CD14-positive monocyte (primary cell): ENCODE data around the gene PLA2G2F. TPM values are rescaled to one million over a fixed set of nuclear protein-coding genes. Genes with fewer than 3 reads are reported as not detected.
A peak's percentile ranks its signal among the peaks of the same experiment; 100 is the strongest.

Source experiments
- DNase-seq, 3 donors: peaks; one replicate each; pipeline ENCODE4 v3.0.0-alpha.2; 2011 to 2022
- H2AFZ ChIP-seq: 2 replicates; pipeline ENCODE4 v1.6.0; 2012; ENCODE audit warnings: mild to moderate bottlenecking, low read depth, low read length, inconsistent platforms; ENCODE audit not compliant: insufficient read depth, poor library complexity, severe bottlenecking
- H3K27ac ChIP-seq, 2 donors: 1 replicate in 1 of 2; 2 replicates in 1 of 2; pipeline ENCODE4 v1.5.1; 2012 to 2013; ENCODE audit warnings: low read length in 2 of 2, control low read depth in 1 of 2, inconsistent platforms in 1 of 2, low read depth in 1 of 2, mild to moderate bottlenecking in 1 of 2
- H3K27me3 ChIP-seq, 2 donors: one replicate each; pipeline versions ENCODE4 v1.6.0 to v1.6.1; 2011 to 2013; ENCODE audit warnings: low read length in 2 of 2; ENCODE audit not compliant: control insufficient read depth in 2 of 2, insufficient read depth in 2 of 2
- H3K36me3 ChIP-seq, 2 donors: replicated peaks in 1 of 2; 1 replicate in 1 of 2; 2 replicates in 1 of 2; pipeline versions ENCODE4 v1.5.1 to v1.6.1; 2012 to 2013; ENCODE audit warnings: low read length in 2 of 2, control low read depth in 1 of 2, inconsistent platforms in 1 of 2, mild to moderate bottlenecking in 1 of 2; ENCODE audit not compliant: insufficient read depth in 2 of 2, control insufficient read depth in 1 of 2
- H3K4me1 ChIP-seq, 2 donors: 1 replicate in 1 of 2; 2 replicates in 1 of 2; pipeline versions ENCODE4 v1.5.1 to v1.6.1; 2012 to 2013; ENCODE audit warnings: low read length in 2 of 2, control low read depth in 1 of 2, inconsistent platforms in 1 of 2, mild to moderate bottlenecking in 1 of 2, moderate library complexity in 1 of 2; ENCODE audit not compliant: insufficient read depth in 2 of 2, control insufficient read depth in 1 of 2
- H3K4me2 ChIP-seq: replicated peaks from 2 replicates; pipeline ENCODE3; 2012; ENCODE audit warnings: low read length, moderate library complexity, mild to moderate bottlenecking; ENCODE audit not compliant: poor library complexity, severe bottlenecking; ENCODE audit errors: extremely low read depth
- H3K4me3 ChIP-seq, 3 experiments: fragments of 200-600 bp in 1 of 3; sonication (generic) in 1 of 3; replicated peaks in 1 of 3; 1 replicate in 2 of 3; 2 replicates in 1 of 3; pipeline ENCODE4 v1.5.1; 2011 to 2013; ENCODE audit warnings: low read length in 3 of 3, mild to moderate bottlenecking in 3 of 3, control low read depth in 2 of 3, low read depth in 2 of 3, inconsistent platforms in 1 of 3, moderate library complexity in 1 of 3
- H3K79me2 ChIP-seq: 2 replicates; pipeline ENCODE4 v1.6.0; 2012; ENCODE audit warnings: mild to moderate bottlenecking, control low read depth, inconsistent platforms, low read length, moderate library complexity; ENCODE audit not compliant: insufficient read depth
- H3K9ac ChIP-seq: 2 replicates; pipeline ENCODE4 v1.6.0; 2017; ENCODE audit warnings: low read length, mild to moderate bottlenecking; ENCODE audit not compliant: insufficient read depth, poor library complexity, severe bottlenecking
- H3K9me3 ChIP-seq, 2 donors: replicated peaks in 1 of 2; 1 replicate in 1 of 2; 2 replicates in 1 of 2; pipeline versions ENCODE4 v1.5.1 to v1.6.1; 2012 to 2013; ENCODE audit warnings: low read length in 2 of 2, control low read depth in 1 of 2; ENCODE audit not compliant: control insufficient read depth in 1 of 2, insufficient read depth in 1 of 2
- H4K20me1 ChIP-seq: 2 replicates; pipeline ENCODE4 v1.6.0; 2012; ENCODE audit warnings: mild to moderate bottlenecking, low read length, control low read depth, moderate library complexity; ENCODE audit not compliant: insufficient read depth
- H3K27ac Mint-ChIP-seq, 7 donors: one replicate each; pipeline ENCODE4 v1.8.0; 2020; ENCODE audit warnings: mild to moderate bottlenecking in 7 of 7, mixed read lengths in 7 of 7, moderate library complexity in 6 of 7, inconsistent platforms in 2 of 7
- H3K27me3 Mint-ChIP-seq, 3 donors: one replicate each; pipeline ENCODE4 v1.8.0; 2021 to 2022; ENCODE audit warnings: low read depth in 3 of 3, mild to moderate bottlenecking in 3 of 3, mixed read lengths in 3 of 3, moderate library complexity in 3 of 3, inconsistent platforms in 1 of 3
- H3K36me3 Mint-ChIP-seq, 2 donors: one replicate each; pipeline ENCODE4 v1.8.0; 2020; ENCODE audit warnings: mixed read lengths in 2 of 2, inconsistent platforms in 1 of 2, mild to moderate bottlenecking in 1 of 2
- H3K4me1 Mint-ChIP-seq: one replicate; pipeline ENCODE4 v1.8.0; 2020; ENCODE audit warnings: mild to moderate bottlenecking, mixed read lengths
- H3K4me3 Mint-ChIP-seq, 2 donors: one replicate each; pipeline ENCODE4 v1.8.0; 2020; ENCODE audit warnings: mild to moderate bottlenecking in 2 of 2, mixed read lengths in 2 of 2, moderate library complexity in 1 of 2
- H3K9me3 Mint-ChIP-seq, 7 donors: one replicate each; pipeline ENCODE4 v1.8.0; 2020 to 2022; ENCODE audit warnings: mixed read lengths in 7 of 7, mild to moderate bottlenecking in 6 of 7, moderate library complexity in 6 of 7, inconsistent platforms in 2 of 7
- CTCF ChIP-seq: fragments of 200-600 bp; IDR thresholded peaks from one replicate; pipeline ENCODE4 v1.8.0; 2022; ENCODE audit warnings: antibody characterized with exemption, mild to moderate bottlenecking
- WGBS: methylation state at CpG from one replicate; pipeline ENCODE4 v1.1.5; 2013; ENCODE audit warnings: missing lambda C conversion rate; ENCODE audit not compliant: insufficient coverage; 5-methylcytosine and 5-hydroxymethylcytosine counted together
- intact Hi-C, 2 donors: fragments of 100-400 bp; cut with micrococcal nuclease; formaldehyde crosslinking; loops; one replicate each; pipeline versions ENCODE4 v1.15.0 to v1.15.1; 2023
- polyA plus RNA-seq, 3 donors: library from polyadenylated mRNA; depleted of rRNA in 1 of 3; unstranded in 2 of 3; stranded (reverse) in 1 of 3; fragments of 300-500 nt in 2 of 3; fragments of >200 nt in 1 of 3; fragmentation: Illumina TruSeq in 2 of 3; gene quantifications; 1 replicate in 2 of 3; 2 replicates in 1 of 3; pipeline ENCODE4 v1.2.3, GENCODE V29; 2012 to 2021

PLA2G2F gene
- polyA plus RNA-seq, 3 donors: not detected

- H4K20me1 ChIP-seq: no peaks in the 10 kb centered on the region
- Mint-ChIP-seq H3K9me3 (peaks cover 0 to 1% (median 0%) of the 10 kb centered on the region in 7 donors), H3K4me1 (peaks cover 23% of the 10 kb centered on the region), H3K4me3 (no peak overlapping the region), H3K36me3 (no peaks in the 10 kb centered on the region), H3K27ac (no peak overlapping the region), H3K27me3 (peaks cover 3 to 15% (median 14%) of the 10 kb centered on the region in 3 donors)
- H3K27me3 ChIP-seq: peaks cover 0 to 2% of the 10 kb centered on the region in 2 donors
- no peaks in the 10 kb centered on the region for H3K36me3 ChIP-seq
- no peak for TF ChIP-seq CTCF
- H3K27ac ChIP-seq: no peak overlapping the region
- no peak overlapping the region for H3K4me2 ChIP-seq
- no peak for DNase-seq
- H3K4me3 ChIP-seq: no peak overlapping the region
- H3K79me2 ChIP-seq: no peaks in the 10 kb centered on the region
- peaks cover 14 to 20% of the 10 kb centered on the region in 2 donors for H3K4me1 ChIP-seq
- H2AFZ ChIP-seq: no peak overlapping the region
- intact Hi-C loops: no loop called here
- 89% methylated on average over 3 of the region's 4 CpGs for WGBS
- no peak overlapping the region for H3K9ac ChIP-seq
- H3K9me3 ChIP-seq: no peaks in the 10 kb centered on the region
Measured at GRCh38 chr1:20120796-20121195, 18.3 kb upstream of the PLA2G2F start.

GRCh38 chr1:20123722-20124455 lies 15.2 kb upstream of the PLA2G2F start:
- no peaks in the 10 kb centered on the region for H4K20me1 ChIP-seq
- Mint-ChIP-seq H3K36me3 (no peaks in the 10 kb centered on the region), H3K27ac (peak overlapping the region in 3 of 7 donors; percentile 20 to 73 (median 24)), H3K4me3 (no peak overlapping the region), H3K27me3 (peaks cover 2 to 13% (median 10%) of the 10 kb centered on the region in 3 donors), H3K9me3 (peaks cover 0 to 10% (median 3%) of the 10 kb centered on the region in 7 donors), H3K4me1 (peaks cover 39% of the 10 kb centered on the region)
- WGBS: 83% methylated on average over 2 of the region's 10 CpGs
- H3K9ac ChIP-seq: no peak overlapping the region
- no peaks in the 10 kb centered on the region for H3K79me2 ChIP-seq
- TF ChIP-seq CTCF: no peak
- H3K4me2 ChIP-seq: no peak overlapping the region
- peaks cover 0 to 2% of the 10 kb centered on the region in 2 donors for H3K27me3 ChIP-seq
- no peaks in the 10 kb centered on the region for H3K36me3 ChIP-seq
- peaks cover 20 to 34% of the 10 kb centered on the region in 2 donors for H3K4me1 ChIP-seq
- no peak for DNase-seq
- H3K9me3 ChIP-seq: no peaks in the 10 kb centered on the region
- H3K27ac ChIP-seq: no peak overlapping the region
- intact Hi-C loops: no loop called here
- H3K4me3 ChIP-seq: no peak overlapping the region
- no peak overlapping the region for H2AFZ ChIP-seq
